Spleen (tissue), 7 donors: ENCODE measurements around the gene RSPO1.

Source experiments
- POLR2A ChIP-seq, 3 donors: fragments of 450-650 bp; IDR thresholded peaks; one replicate each; pipeline ENCODE4 v1.5.1; 2017; ENCODE audit warnings: antibody characterized with exemption in 3 of 3, mild to moderate bottlenecking in 1 of 3
- TF ChIP-seq, protein P1 (sequence below), 11 experiments: fragments of 200-600 bp in 7 of 11; fragments of 450-650 bp in 4 of 11; sonication (generic) in 4 of 11; IDR thresholded peaks in 8 of 11; conservative IDR thresholded peaks in 3 of 11; 1 replicate in 7 of 11; 2 replicates in 4 of 11; pipeline versions ENCODE4 v1.4.0 to v1.8.0; 2016 to 2021; ENCODE audit warnings: antibody characterized with exemption in 11 of 11, inconsistent platforms in 4 of 11, mild to moderate bottlenecking in 1 of 11
- donor health status: DM: no; HTN: no; CAD: no; lungs with moderate emphysema.
- donor health status: DM: no; HTN: no; CAD: no.
- donor health status: DM: no; HTN: no; CAD: no.

DNA sequence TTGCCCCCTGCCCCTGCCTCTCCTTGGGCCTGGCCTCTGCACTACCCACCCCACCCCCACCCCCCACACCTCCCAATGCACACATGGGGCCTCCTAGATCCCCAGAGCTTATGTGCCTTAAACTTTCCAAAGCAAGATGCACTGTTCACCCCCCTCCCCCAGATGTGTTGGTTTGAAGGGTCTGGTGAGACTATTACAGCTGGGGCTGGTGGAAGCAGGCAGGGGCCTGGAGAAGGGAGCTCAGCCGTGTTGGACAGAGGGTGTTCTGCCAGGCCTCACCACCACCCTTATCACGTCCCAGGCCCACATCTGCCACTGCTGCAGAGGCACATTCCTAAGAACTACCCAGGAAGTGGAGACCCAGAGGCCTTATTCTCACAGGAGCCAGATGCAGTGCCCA is 18.3 kb upstream of the RSPO1 start:
- TF ChIP-seq POLR2A (IDR thresholded peaks at IDR 0.05) = no peak
- TF ChIP-seq, protein P1, sequence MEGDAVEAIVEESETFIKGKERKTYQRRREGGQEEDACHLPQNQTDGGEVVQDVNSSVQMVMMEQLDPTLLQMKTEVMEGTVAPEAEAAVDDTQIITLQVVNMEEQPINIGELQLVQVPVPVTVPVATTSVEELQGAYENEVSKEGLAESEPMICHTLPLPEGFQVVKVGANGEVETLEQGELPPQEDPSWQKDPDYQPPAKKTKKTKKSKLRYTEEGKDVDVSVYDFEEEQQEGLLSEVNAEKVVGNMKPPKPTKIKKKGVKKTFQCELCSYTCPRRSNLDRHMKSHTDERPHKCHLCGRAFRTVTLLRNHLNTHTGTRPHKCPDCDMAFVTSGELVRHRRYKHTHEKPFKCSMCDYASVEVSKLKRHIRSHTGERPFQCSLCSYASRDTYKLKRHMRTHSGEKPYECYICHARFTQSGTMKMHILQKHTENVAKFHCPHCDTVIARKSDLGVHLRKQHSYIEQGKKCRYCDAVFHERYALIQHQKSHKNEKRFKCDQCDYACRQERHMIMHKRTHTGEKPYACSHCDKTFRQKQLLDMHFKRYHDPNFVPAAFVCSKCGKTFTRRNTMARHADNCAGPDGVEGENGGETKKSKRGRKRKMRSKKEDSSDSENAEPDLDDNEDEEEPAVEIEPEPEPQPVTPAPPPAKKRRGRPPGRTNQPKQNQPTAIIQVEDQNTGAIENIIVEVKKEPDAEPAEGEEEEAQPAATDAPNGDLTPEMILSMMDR (IDR thresholded peaks at IDR 0.05 in 8 of 11, conservative IDR thresholded peaks at IDR 0.05 in 3 of 11) = no peak
